GM10847 (cell line): ENCODE measurements around the gene TIRAP.

Source experiments
- POLR2A ChIP-seq: IDR thresholded peaks from 2 replicates; pipeline ENCODE4 v1.6.1; 2011; ENCODE audit not compliant: insufficient read length; ENCODE audit errors: extremely low read depth

The TIRAP gene

DNA sequence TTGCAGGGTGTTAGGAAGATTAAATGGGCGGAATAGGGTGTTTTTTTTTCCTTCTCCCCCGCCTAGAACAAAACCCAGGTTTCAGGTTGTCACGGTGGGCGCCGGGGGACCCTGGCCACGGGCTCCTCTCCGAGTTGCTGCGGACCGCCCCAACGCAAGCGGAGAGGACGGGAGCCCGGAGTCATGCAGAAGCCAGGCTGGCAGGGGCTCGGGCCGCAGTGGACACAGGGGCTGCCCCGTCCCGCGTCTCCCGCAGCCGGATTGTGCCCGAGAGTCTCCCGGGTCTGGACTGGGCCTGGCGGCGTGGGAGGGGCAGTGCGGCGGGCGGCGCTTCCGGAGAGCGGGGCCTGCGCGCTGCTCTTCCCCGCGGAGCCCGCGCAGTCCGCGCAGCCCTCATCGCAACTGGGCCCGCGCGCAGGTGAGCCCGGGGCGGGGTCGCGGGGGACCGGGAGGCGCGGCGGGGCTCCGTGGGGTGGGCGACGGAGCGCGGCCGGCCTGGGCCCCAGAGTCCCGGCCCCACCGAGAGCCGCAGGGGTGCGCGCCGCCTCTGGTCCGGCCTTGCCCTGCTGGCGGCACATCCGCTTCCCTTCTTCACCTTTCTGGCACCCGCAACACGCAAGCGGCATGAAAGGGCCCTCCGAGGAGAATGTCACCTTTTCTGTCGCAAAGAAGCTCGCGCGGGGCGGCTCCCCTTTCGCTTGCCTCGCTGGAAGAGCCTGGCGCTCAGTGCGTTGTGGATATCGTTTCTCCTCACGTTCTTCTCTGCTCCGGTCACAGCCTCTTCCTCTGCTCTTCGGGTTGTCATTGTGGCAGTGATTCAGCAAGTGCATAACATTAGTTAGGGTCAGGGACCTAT lies at the start of gene TIRAP:
TIRAP (plus strand) TSS at position 358 of the 856 bp plus-strand sequence. CDS start 7,802 bp downstream, outside the sequence.
- TF ChIP-seq POLR2A, result peak; percentile 50

DNA sequence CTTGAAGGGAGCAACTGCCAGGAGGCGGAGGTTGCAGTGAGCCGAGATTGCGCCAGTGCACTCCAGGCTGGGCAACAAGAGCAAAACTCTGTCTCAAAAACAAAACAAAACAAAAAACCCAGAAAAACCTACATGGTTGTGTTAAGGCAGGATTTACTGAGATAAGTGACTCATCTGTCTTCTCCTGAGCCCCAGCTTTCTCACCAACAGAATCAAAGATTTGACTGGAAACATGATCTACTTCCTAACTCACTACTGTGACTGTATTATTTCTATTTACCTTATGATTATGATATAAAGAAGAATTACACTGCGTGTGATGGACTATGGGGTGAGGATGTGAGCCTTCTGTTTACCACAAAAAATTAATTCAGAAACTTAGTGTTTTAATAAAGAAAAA lies 49.5 kb upstream of the TIRAP start:
- TF ChIP-seq POLR2A, result no peak

DNA sequence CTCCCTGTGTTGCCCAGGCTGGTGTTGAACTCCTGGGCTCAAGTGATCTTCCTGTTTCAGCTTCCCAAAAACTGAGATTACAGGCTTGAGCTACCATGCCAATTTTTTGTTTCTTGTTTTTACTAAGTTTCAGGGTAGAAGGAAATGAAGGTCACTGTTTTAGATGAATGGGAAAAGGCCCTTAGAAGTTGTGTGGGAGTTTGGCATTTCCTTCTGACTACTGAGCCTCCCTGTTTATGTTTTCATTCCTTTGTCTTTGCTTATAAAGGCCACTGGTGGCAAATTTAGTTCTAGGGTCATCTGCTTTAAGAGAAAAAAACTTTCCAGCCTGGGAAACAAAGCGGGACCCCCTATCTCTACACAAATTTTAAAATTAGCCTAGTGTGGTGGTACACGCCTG lies 36.3 kb upstream of the TIRAP start:
- no peak for TF ChIP-seq POLR2A

GRCh38 chr11:126253265-126253664 lies 29.6 kb upstream of the TIRAP start:
- no peak for TF ChIP-seq POLR2A

- TF ChIP-seq POLR2A, result no peak
These were observed 28.1 kb upstream of the TIRAP start for GRCh38 chr11:126254819-126255218.

GRCh38 chr11:126256216-126256615 lies 26.7 kb upstream of the TIRAP start:
- TF ChIP-seq POLR2A, result no peak

DNA sequence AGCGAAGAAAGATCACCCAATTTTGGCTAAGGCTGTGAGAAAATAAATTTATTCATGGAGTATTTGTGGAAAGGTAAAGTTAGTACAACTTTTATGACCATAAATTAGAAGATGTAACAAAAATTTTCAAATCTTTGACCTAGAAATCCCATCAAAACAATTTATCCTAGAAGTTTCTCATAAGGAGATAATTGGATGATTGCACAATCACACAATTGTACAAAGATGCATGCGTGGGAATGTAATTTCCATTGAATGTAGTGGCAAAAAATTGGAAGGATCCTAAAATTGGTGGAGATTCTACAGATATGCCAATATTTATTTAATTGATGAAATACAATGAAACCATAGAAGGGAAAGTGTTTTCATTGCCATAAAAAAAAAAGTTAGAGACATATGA lies 25.7 kb upstream of the TIRAP start:
- TF ChIP-seq POLR2A, result no peak

- no peak for TF ChIP-seq POLR2A
These were observed 25.1 kb upstream of the TIRAP start for GRCh38 chr11:126257764-126258163.

- no peak for TF ChIP-seq POLR2A
These were observed 20.7 kb upstream of the TIRAP start for GRCh38 chr11:126262216-126262615.

GRCh38 chr11:126263489-126263888 lies 19.4 kb upstream of the TIRAP start:
- TF ChIP-seq POLR2A, result no peak

DNA sequence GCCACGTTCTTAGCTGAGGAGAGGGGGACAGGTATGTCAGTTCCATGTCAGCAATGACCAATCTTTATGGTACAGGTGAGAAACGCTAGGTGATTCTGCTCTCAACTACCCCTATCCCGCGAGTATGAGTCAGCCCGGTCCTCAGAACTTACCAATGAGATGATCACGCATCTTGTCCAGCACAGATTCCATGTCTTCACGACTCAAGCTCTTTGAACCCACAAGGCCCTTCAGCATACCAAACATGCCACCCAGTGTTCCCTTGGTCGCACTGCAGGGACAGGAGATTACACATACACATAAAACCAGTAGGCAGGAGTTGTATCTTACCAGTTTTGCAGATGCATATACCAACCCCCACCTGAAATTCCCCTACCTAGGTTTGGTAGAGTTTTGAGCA lies 17.1 kb upstream of the TIRAP start:
- TF ChIP-seq POLR2A, result no peak

- no peak for TF ChIP-seq POLR2A
These were observed 15.2 kb upstream of the TIRAP start for GRCh38 chr11:126267650-126268049.

DNA sequence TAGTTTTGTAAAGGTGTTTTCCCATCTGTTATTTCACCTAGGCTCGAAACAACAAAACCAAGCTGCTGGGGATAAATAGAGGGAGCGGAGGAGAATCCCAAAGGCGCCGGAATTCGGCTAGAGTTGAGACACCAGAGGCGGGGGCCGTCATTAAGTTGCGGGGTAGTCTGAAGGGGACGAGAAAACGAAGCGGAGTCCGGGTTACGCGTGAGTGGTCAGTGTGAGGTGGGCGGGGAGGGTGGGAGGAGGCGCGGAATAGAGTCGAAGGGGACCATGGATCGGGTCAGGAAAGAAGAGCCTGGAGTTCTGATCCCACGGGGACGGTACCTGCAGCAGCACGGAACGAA lies 14.6 kb upstream of the TIRAP start:
- no peak for TF ChIP-seq POLR2A

- peak; percentile 70 for TF ChIP-seq POLR2A
These were observed 13.9 kb upstream of the TIRAP start, which contains the start of the genes FOXRED1 and SRPRA for GRCh38 chr11:126268708-126269579. Gene FOXRED1 (plus strand): TSS chr11:126269154. CDS start chr11:126269207, 53 bp downstream. Gene SRPRA (minus strand): TSS chr11:126268895. CDS start chr11:126268804, 91 bp downstream.

DNA sequence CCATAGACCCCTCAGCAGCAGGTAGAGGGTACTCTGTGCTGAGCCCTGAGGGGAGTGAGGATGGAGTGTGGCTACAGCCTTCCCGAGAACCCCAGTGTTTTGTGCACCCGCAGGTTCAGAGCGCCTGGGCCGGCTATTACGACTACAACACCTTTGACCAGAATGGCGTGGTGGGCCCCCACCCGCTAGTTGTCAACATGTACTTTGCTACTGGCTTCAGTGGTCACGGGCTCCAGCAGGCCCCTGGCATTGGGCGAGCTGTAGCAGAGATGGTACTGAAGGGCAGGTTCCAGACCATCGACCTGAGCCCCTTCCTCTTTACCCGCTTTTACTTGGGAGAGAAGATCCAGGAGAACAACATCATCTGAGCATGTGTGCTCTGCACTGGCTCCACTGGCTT lies 5.6 kb upstream of the TIRAP start:
- TF ChIP-seq POLR2A, result no peak

DNA sequence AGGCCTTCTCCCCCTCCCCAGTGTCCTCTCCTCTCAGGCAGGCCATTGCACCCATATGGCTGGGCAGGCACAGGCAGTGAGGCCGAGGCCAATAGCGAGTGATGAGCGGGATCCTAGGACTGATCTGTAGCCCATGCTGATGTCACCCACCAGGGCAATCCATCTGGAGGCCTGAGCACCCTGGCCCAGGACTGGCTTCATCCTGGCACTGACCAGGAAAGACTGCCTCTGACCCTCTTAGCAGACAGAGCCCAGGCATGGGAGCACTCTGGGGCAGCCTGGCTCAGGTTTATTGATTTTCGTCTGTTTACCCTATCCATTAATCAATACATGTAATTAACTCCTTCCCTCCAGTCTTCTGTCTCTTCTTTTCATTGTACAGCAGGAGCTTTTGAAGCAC lies 5.1 kb upstream of the TIRAP start:
- TF ChIP-seq POLR2A, result no peak

DNA sequence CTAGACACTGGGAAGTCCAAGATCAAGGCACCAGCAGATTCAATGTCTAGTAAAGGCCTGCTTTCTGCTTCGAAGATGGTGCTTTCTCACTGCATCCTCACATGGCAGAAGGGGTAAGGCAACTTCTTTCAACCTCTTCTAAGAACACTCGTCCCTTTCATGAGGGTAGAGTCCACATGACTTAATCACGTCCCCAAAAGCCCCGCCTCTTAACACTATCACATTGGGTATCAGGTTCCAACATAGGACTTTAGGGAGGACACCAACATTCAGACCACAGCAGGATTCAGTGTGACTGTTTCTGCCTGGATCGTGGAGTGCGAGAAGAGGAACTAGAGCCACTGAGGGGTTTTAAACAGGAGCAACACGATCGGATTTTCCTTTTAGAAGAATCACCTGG lies 3.7 kb upstream of the TIRAP start:
- no peak for TF ChIP-seq POLR2A

GRCh38 chr11:126280595-126280994 lies 2.3 kb upstream of the TIRAP start:
- TF ChIP-seq POLR2A, result no peak
